ENCODE results near the gene KCTD5.

DNA sequence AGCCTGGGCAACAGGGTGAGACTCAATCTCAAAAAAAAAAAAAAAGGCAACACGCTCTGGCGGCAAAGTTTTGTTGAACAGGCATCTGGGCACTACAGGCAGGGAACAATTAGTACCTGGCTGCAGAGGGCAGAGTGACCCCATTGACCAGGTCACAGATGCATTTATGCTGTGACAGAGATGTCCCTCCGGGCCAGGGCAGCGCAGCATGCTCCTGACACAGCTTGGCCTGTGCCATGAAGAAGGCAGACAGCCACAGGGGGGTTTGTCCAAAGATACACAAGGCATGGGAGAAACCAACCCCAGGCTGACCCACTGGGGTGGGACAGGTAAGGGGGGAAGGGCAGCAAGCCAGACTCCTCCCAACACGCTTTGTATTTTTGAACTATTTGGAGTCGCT, 62.4 kb downstream of the KCTD5 start:
- no peak for TF ChIP-seq POLR2A (IDR thresholded peaks at IDR 0.05; ENCODE audit: low read length)
- TF ChIP-seq GATA1 (IDR thresholded peaks at IDR 0.05; ENCODE audit: low read depth, low read length): no peak
